Fibroblast of lung (primary cell): ENCODE measurements around the gene DAPK1. TPM values are rescaled to one million over a fixed set of nuclear protein-coding genes. Genes with fewer than 3 reads are reported as not detected.

Experiments used
- DNase-seq, 2 donors: peaks; one replicate each; pipeline versions ENCODE4 v3.0.0 to v3.0.0-alpha.2; 2010; ENCODE audit warnings: low read depth in 2 of 2
- H2AFZ ChIP-seq: 2 replicates; pipeline ENCODE4 v1.5.1; 2012; ENCODE audit warnings: low read length, control low read depth, inconsistent platforms
- H3K27ac ChIP-seq: 2 replicates; pipeline ENCODE4 v1.5.1; 2011; ENCODE audit warnings: low read length, control low read depth; ENCODE audit not compliant: insufficient read depth
- H3K27me3 ChIP-seq: 2 replicates; pipeline ENCODE4 v1.5.1; 2011; ENCODE audit warnings: mild to moderate bottlenecking, low read length; ENCODE audit not compliant: control insufficient read depth, insufficient read depth
- H3K36me3 ChIP-seq: 2 replicates; pipeline ENCODE4 v1.5.1; 2011; ENCODE audit warnings: low read length; ENCODE audit not compliant: control insufficient read depth, insufficient read depth
- H3K4me1 ChIP-seq: 2 replicates; pipeline ENCODE4 v1.5.1; 2011; ENCODE audit warnings: low read length; ENCODE audit not compliant: control insufficient read depth, insufficient read depth; ENCODE audit errors: extremely low read depth
- H3K4me2 ChIP-seq: 2 replicates; pipeline ENCODE4 v1.5.1; 2011; ENCODE audit warnings: low read length, control low read depth; ENCODE audit not compliant: insufficient read depth; ENCODE audit errors: extremely low read depth
- H3K4me3 ChIP-seq, 4 experiments: fragments of 200-600 bp in 1 of 4; sonication (generic) in 1 of 4; replicated peaks in 1 of 4; 2 replicates each; pipeline ENCODE4 v1.5.1; 2011 to 2016; ENCODE audit warnings: low read length in 4 of 4, low read depth in 3 of 4, mild to moderate bottlenecking in 3 of 4, control low read depth in 2 of 4, inconsistent platforms in 1 of 4, mixed read lengths in 1 of 4; ENCODE audit not compliant: insufficient read depth in 1 of 4; ENCODE audit errors: control extremely low read depth in 1 of 4
- H3K79me2 ChIP-seq: 2 replicates; pipeline ENCODE4 v1.5.1; 2012; ENCODE audit warnings: mild to moderate bottlenecking, low read length, inconsistent platforms; ENCODE audit not compliant: control insufficient read depth, insufficient read depth
- H3K9ac ChIP-seq: 2 replicates; pipeline ENCODE4 v1.5.1; 2011; ENCODE audit warnings: mild to moderate bottlenecking, low read length, control low read depth; ENCODE audit not compliant: insufficient read depth
- H3K9me3 ChIP-seq: 2 replicates; pipeline ENCODE4 v1.5.1; 2012; ENCODE audit warnings: low read depth, low read length; ENCODE audit not compliant: control insufficient read depth, insufficient read depth
- H4K20me1 ChIP-seq: 2 replicates; pipeline ENCODE4 v1.5.1; 2011; ENCODE audit warnings: low read length; ENCODE audit not compliant: control insufficient read depth, insufficient read depth; ENCODE audit errors: extremely low read depth
- CTCF ChIP-seq, 2 donors: IDR thresholded peaks in 1 of 2; conservative IDR thresholded peaks in 1 of 2; 1 replicate in 1 of 2; 2 replicates in 1 of 2; pipeline ENCODE4 v1.5.1; 2011 to 2012; ENCODE audit warnings: low read length in 2 of 2, control low read depth in 1 of 2, inconsistent platforms in 1 of 2, low read depth in 1 of 2, mild to moderate bottlenecking in 1 of 2
- EZH2 ChIP-seq: IDR thresholded peaks from 2 replicates; pipeline ENCODE4 v1.5.1; 2012; ENCODE audit warnings: low read length, control low read depth, mild to moderate bottlenecking; ENCODE audit errors: missing control alignments
- polyA plus RNA-seq, 2 donors: library from polyadenylated mRNA; depleted of rRNA in 1 of 2; stranded (reverse) in 1 of 2; unstranded in 1 of 2; fragments of >200 nt; gene quantifications; 2 replicates each; pipeline ENCODE4 v1.2.1, GENCODE V29; 2011 to 2012; ENCODE audit warnings: missing spikeins in 1 of 2
- total RNA-seq: library from RNA; depleted of rRNA; stranded (reverse); fragments of >200 nt; gene quantifications from 2 replicates; pipeline ENCODE4 v1.2.1, GENCODE V29; 2014

DAPK1 gene
- total and polyA plus RNA-seq, 2 donors (not counting 1 experiment from before 2014, with no cell fraction given), result 1.1 to 15.5 TPM

DNA sequence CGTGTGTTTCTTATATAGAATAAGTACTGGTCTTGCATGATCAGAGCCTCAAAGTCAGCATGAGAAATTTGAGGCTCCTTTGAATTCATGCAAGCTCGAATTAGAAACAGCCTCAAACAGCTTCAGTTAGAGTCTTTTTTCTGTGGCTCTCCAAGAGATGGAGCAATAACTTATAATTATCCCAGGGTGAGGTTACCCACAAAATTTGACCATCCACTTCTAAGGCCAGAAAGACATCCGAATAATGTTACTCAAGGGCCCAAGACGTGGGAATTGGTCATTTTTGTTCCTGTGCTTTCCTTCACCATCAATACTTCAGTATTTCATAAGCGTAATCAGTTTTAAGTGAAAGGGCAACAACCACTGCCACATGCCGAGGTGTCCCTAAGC is 89.7 kb downstream of the DAPK1 start:
- Histone ChIP-seq H3K4me2 (no peak overlapping the region), H3K79me2 (no peaks in the 10 kb centered on the region), H3K9ac (no peak overlapping the region), H3K27me3 (no peaks in the 10 kb centered on the region), H3K4me3 (no peak overlapping the region), H3K9me3 (no peaks in the 10 kb centered on the region), H3K36me3 (no peaks in the 10 kb centered on the region), H3K27ac (no peak overlapping the region), H2AFZ (no peak overlapping the region), H4K20me1 (no peaks in the 10 kb centered on the region), H3K4me1 (no peaks in the 10 kb centered on the region)
- no peak for DNase-seq
- TF ChIP-seq EZH2, result no peak
- no peak for TF ChIP-seq CTCF (conservative IDR thresholded peaks at IDR 0.05 in 1 of 2, IDR thresholded peaks at IDR 0.05 in 1 of 2; ENCODE audit: low read depth in 1 of 2, low read length in 2 of 2)

DNA sequence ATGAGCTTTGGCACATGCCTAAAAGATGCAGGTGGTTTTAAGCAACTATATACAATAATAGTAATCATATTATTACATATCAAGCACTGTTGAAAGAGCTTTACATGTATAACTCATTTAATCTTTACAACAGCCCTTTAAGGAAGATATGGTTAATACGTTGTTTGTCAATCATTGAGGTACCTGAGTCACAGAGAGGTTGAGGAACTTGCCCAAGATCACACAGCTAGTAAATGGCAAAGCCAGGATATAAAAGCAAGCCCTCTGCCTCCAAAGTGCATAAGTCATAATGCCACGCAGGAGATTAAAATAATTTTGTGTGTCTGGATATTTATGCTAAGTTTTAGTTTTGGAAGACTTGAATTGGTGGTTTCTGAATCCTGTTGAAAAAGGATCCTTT is 90.2 kb downstream of the DAPK1 start:
- H3K4me2 ChIP-seq, result no peak overlapping the region
- H4K20me1 ChIP-seq, result no peaks in the 10 kb centered on the region
- H3K4me1 ChIP-seq, result peaks cover 1% of the 10 kb centered on the region
- no peaks in the 10 kb centered on the region for H3K27me3 ChIP-seq
- no peak overlapping the region for H3K9ac ChIP-seq
- DNase-seq, result no peak
- no peak overlapping the region for H2AFZ ChIP-seq
- no peak overlapping the region for H3K4me3 ChIP-seq
- no peaks in the 10 kb centered on the region for H3K79me2 ChIP-seq
- no peaks in the 10 kb centered on the region for H3K36me3 ChIP-seq
- no peaks in the 10 kb centered on the region for H3K9me3 ChIP-seq
- H3K27ac ChIP-seq, result no peak overlapping the region
- no peak for TF ChIP-seq EZH2
- no peak for TF ChIP-seq CTCF (conservative IDR thresholded peaks at IDR 0.05 in 1 of 2, IDR thresholded peaks at IDR 0.05 in 1 of 2; ENCODE audit: low read depth in 1 of 2, low read length in 2 of 2)

DNA sequence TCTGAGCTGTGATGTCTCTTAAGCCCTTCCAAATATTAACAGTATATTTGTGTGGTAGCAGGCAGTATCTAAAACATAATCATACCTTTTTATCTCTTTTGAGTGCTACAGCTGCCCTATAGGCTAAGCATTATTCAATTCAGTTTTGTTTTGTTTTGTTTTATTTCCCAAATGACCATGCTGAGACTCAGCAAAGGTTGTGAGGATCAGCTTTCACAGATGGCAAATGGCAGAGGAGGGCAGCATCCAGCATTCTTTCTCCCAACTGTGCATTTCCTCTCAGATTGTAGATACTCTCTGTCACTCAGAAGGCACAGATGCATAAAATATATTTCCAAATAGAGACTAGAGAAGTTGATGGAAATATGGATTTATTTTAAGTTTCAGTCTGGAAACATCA is 90.7 kb downstream of the DAPK1 start:
- Histone ChIP-seq H3K9me3 (no peaks in the 10 kb centered on the region), H3K27ac (no peak overlapping the region), H3K27me3 (no peaks in the 10 kb centered on the region), H2AFZ (no peak overlapping the region), H3K79me2 (no peaks in the 10 kb centered on the region), H3K4me2 (no peak overlapping the region), H3K9ac (no peak overlapping the region), H3K4me3 (no peak overlapping the region), H3K36me3 (no peaks in the 10 kb centered on the region), H3K4me1 (peaks cover 3% of the 10 kb centered on the region), H4K20me1 (no peaks in the 10 kb centered on the region)
- DNase-seq, result no peak
- TF ChIP-seq EZH2 (no peak), CTCF (conservative IDR thresholded peaks at IDR 0.05 in 1 of 2, IDR thresholded peaks at IDR 0.05 in 1 of 2; ENCODE audit: low read depth in 1 of 2, low read length in 2 of 2) (no peak)
